ENCODE measurements around the gene AP5Z1.
"Not testable (repeated sequence)": the region's sequence is repeated elsewhere in the genome, so short reads cannot be mapped to it uniquely, and the experiment has no call there.

AP5Z1 gene

GRCh38 chr7:4790078-4790465 is 14.6 kb downstream of the AP5Z1 start:
- DNase-seq (ENCODE audit: low read depth), result no peak
- TF ChIP-seq CTCF (IDR thresholded peaks at IDR 0.05; ENCODE audit: low read depth, low read length) (no peak), MYC (IDR thresholded peaks at IDR 0.05; ENCODE audit: low read depth, low read length) (no peak), POLR2A (IDR thresholded peaks at IDR 0.05; ENCODE audit: extremely low read depth, insufficient read length) (no peak), MAX (IDR thresholded peaks at IDR 0.05; ENCODE audit: low read depth, low read length) (no peak)
- no peak overlapping the region for H3K4me3 ChIP-seq (ENCODE audit: low read depth, low read length)

- TF ChIP-seq MYC (IDR thresholded peaks at IDR 0.05; ENCODE audit: low read depth, low read length) (no peak), MAX (IDR thresholded peaks at IDR 0.05; ENCODE audit: low read depth, low read length) (no peak), POLR2A (IDR thresholded peaks at IDR 0.05; ENCODE audit: extremely low read depth, insufficient read length) (no peak), CTCF (IDR thresholded peaks at IDR 0.05; ENCODE audit: low read depth, low read length) (no peak)
- DNase-seq (ENCODE audit: low read depth), result no peak
- no peak overlapping the region for H3K4me3 ChIP-seq (ENCODE audit: low read depth, low read length)
These were observed 15.1 kb downstream of the AP5Z1 start for GRCh38 chr7:4790516-4790991.

- H3K4me3 ChIP-seq (ENCODE audit: low read depth, low read length), result no peak overlapping the region
- DNase-seq (ENCODE audit: low read depth), result no peak
- TF ChIP-seq MYC (IDR thresholded peaks at IDR 0.05; ENCODE audit: low read depth, low read length), result no peak
- TF ChIP-seq POLR2A (IDR thresholded peaks at IDR 0.05; ENCODE audit: extremely low read depth, insufficient read length), result no peak
- TF ChIP-seq CTCF (IDR thresholded peaks at IDR 0.05; ENCODE audit: low read depth, low read length), result no peak
- no peak for TF ChIP-seq MAX (IDR thresholded peaks at IDR 0.05; ENCODE audit: low read depth, low read length)
These were observed 15.8 kb downstream of the AP5Z1 start for GRCh38 chr7:4791101-4791737.

- peak; percentile 50 for DNase-seq (ENCODE audit: low read depth)
- no peak overlapping the region for H3K4me3 ChIP-seq (ENCODE audit: low read depth, low read length)
- no peak for TF ChIP-seq POLR2A (IDR thresholded peaks at IDR 0.05; ENCODE audit: extremely low read depth, insufficient read length)
- peak; percentile 27 for TF ChIP-seq CTCF (IDR thresholded peaks at IDR 0.05; ENCODE audit: low read depth, low read length)
These were observed 16.5 kb downstream of the AP5Z1 start for GRCh38 chr7:4791738-4792536.

- TF ChIP-seq MYC (IDR thresholded peaks at IDR 0.05; ENCODE audit: low read depth, low read length) (no peak), CTCF (IDR thresholded peaks at IDR 0.05; ENCODE audit: low read depth, low read length) (no peak), POLR2A (IDR thresholded peaks at IDR 0.05; ENCODE audit: extremely low read depth, insufficient read length) (no peak), MAX (IDR thresholded peaks at IDR 0.05; ENCODE audit: low read depth, low read length) (no peak)
- no peak overlapping the region for H3K4me3 ChIP-seq (ENCODE audit: low read depth, low read length)
- no peak for DNase-seq (ENCODE audit: low read depth)
These were observed 17.2 kb downstream of the AP5Z1 start for GRCh38 chr7:4792537-4793126.

GRCh38 chr7:4793385-4793993 is 18.1 kb downstream of the AP5Z1 start:
- not testable (repeated sequence) for H3K4me3 ChIP-seq (ENCODE audit: low read depth, low read length); DNase-seq (ENCODE audit: low read depth)

- H3K4me3 ChIP-seq (ENCODE audit: low read depth, low read length); DNase-seq (ENCODE audit: low read depth): not testable (repeated sequence)
These were observed 18.7 kb downstream of the AP5Z1 start for GRCh38 chr7:4794171-4794570.

All from NB4 (cell line).